ENCODE measurements around the gene ERP44. TPM values are rescaled to one million over a fixed set of nuclear protein-coding genes. Genes with fewer than 3 reads are reported as not detected.
"Not testable (repeated sequence)": the region's sequence is repeated elsewhere in the genome, so short reads cannot be mapped to it uniquely, and the experiment has no call there.

ERP44 gene
- total RNA-seq, 1 experiment from 2014 or later = 26.8 TPM

- DNase-seq (ENCODE audit: low spot score) = no peak
Measured at GRCh38 chr9:100100146-100100667, 1.4 kb upstream of the ERP44 start.

- no peak for DNase-seq (ENCODE audit: low spot score)
Measured at GRCh38 chr9:100099722-100100042, 882 bp upstream of the ERP44 start.

- peak; percentile 23 for DNase-seq (ENCODE audit: low spot score)
Measured at GRCh38 chr9:100098046-100098886, 534 bp downstream of the ERP44 start.

- DNase-seq (ENCODE audit: low spot score) = no peak
Measured at GRCh38 chr9:100096378-100096916, 2.4 kb downstream of the ERP44 start.

- not testable (repeated sequence) for DNase-seq (ENCODE audit: low spot score)
Measured at GRCh38 chr9:100094411-100094810, 4.4 kb downstream of the ERP44 start.

- DNase-seq (ENCODE audit: low spot score) = no peak
Measured at GRCh38 chr9:100092066-100092465, 6.7 kb downstream of the ERP44 start.

GRCh38 chr9:100091650-100092049, 7.2 kb downstream of the ERP44 start:
- no peak for DNase-seq (ENCODE audit: low spot score)

- no peak for DNase-seq (ENCODE audit: low spot score)
Measured at GRCh38 chr9:100090880-100091279, 7.9 kb downstream of the ERP44 start.

GRCh38 chr9:100088202-100088601, 10.6 kb downstream of the ERP44 start:
- DNase-seq (ENCODE audit: low spot score) = no peak

GRCh38 chr9:100087218-100087617, 11.6 kb downstream of the ERP44 start:
- DNase-seq (ENCODE audit: low spot score) = peak; percentile 65

GRCh38 chr9:100086097-100086635, 12.6 kb downstream of the ERP44 start:
- no peak for DNase-seq (ENCODE audit: low spot score)

- no peak for DNase-seq (ENCODE audit: low spot score)
Measured at GRCh38 chr9:100084734-100085133, 14.1 kb downstream of the ERP44 start.

GRCh38 chr9:100084128-100084453, 14.7 kb downstream of the ERP44 start:
- no peak for DNase-seq (ENCODE audit: low spot score)

GRCh38 chr9:100083448-100084127, 15.2 kb downstream of the ERP44 start:
- no peak for DNase-seq (ENCODE audit: low spot score)

GRCh38 chr9:100082782-100083181, 16.0 kb downstream of the ERP44 start:
- DNase-seq (ENCODE audit: low spot score) = no peak

GRCh38 chr9:100076256-100076655, 22.5 kb downstream of the ERP44 start:
- not testable (repeated sequence) for DNase-seq (ENCODE audit: low spot score)

- DNase-seq (ENCODE audit: low spot score) = no peak
Measured at GRCh38 chr9:100074989-100075388, 23.8 kb downstream of the ERP44 start.

- DNase-seq (ENCODE audit: low spot score) = no peak
Measured at GRCh38 chr9:100074093-100074492, 24.7 kb downstream of the ERP44 start.

GRCh38 chr9:100072805-100073204, 26.0 kb downstream of the ERP44 start:
- no peak for DNase-seq (ENCODE audit: low spot score)

GRCh38 chr9:100071271-100071670, 27.5 kb downstream of the ERP44 start:
- no peak for DNase-seq (ENCODE audit: low spot score)

GRCh38 chr9:100070104-100071041, 28.4 kb downstream of the ERP44 start:
- DNase-seq (ENCODE audit: low spot score) = no peak
